IMR-90 (cell line): ENCODE measurements around the gene COL6A3. TPM values are rescaled to one million over a fixed set of nuclear protein-coding genes. Genes with fewer than 3 reads are reported as not detected.
"Not testable (repeated sequence)": the region's sequence is repeated elsewhere in the genome, so short reads cannot be mapped to it uniquely, and the experiment has no call there.

Experiments used
- ATAC-seq: fragments of 200-7000 bp; cut with Tn5 transposase; 2 replicates; pipeline ENCODE4 v1.9.1; 2020; ENCODE audit warnings: low read depth, mild to moderate bottlenecking, moderate library complexity
- BruUV-seq: library from RNA; stranded (reverse); fragments of 400-500 nt; replicated peaks from 2 replicates; lab custom pipeline; 2021; lab: Mats Ljungman, UMichigan
- CTCF ChIA-PET: fragments of 300-600 bp; formaldehyde crosslinking; extraction: SDS; loops from one replicate; lab custom pipeline; 2021; ENCODE audit warnings: antibody characterized with exemption; lab: Yijun Ruan, JAX
- POLR2A ChIA-PET: fragments of 300-600 bp; sonication (Branson Sonifier 250); formaldehyde crosslinking; loops from one replicate; lab custom pipeline; 2022; ENCODE audit warnings: antibody characterized with exemption; ENCODE audit not compliant: unreplicated experiment; lab: Charles Lee
- DNase-seq: peaks from one replicate; pipeline ENCODE4 v3.0.0; 2013
- H2AFZ ChIP-seq: replicated peaks from 2 replicates; pipeline ENCODE3; 2013; ENCODE audit warnings: low read length, mild to moderate bottlenecking; ENCODE audit not compliant: poor library complexity
- H2AK5ac ChIP-seq: 2 replicates; pipeline ENCODE4 v1.6.1; 2013; ENCODE audit warnings: low read depth, low read length, inconsistent platforms
- H2AK9ac ChIP-seq: replicated peaks from 2 replicates; pipeline ENCODE3; 2013; ENCODE audit warnings: mild to moderate bottlenecking, low read depth, low read length, moderate library complexity; ENCODE audit not compliant: poor library complexity
- H2BK120ac ChIP-seq: 2 replicates; pipeline ENCODE4 v1.6.1; 2013; ENCODE audit warnings: low read depth, low read length, inconsistent platforms
- H2BK15ac ChIP-seq: 3 replicates; pipeline ENCODE4 v1.6.1; 2013; ENCODE audit warnings: low read depth, low read length, inconsistent platforms
- H2BK20ac ChIP-seq: 2 replicates; pipeline ENCODE4 v1.6.1; 2013; ENCODE audit warnings: low read depth, mild to moderate bottlenecking, inconsistent platforms, low read length, moderate library complexity
- H2BK5ac ChIP-seq: 2 replicates; pipeline ENCODE4 v1.6.1; 2013; ENCODE audit warnings: mild to moderate bottlenecking, low read depth, low read length, inconsistent platforms; ENCODE audit not compliant: poor library complexity, severe bottlenecking
- H3K14ac ChIP-seq: replicated peaks from 2 replicates; pipeline ENCODE4 v1.6.1; 2013; ENCODE audit warnings: low read depth, low read length, inconsistent platforms
- H3K18ac ChIP-seq: 2 replicates; pipeline ENCODE4 v1.6.1; 2013; ENCODE audit warnings: low read depth, low read length, control low read depth
- H3K23ac ChIP-seq: 2 replicates; pipeline ENCODE4 v1.6.1; 2013; ENCODE audit warnings: low read depth, low read length, inconsistent platforms
- H3K27ac ChIP-seq: 2 replicates; pipeline ENCODE4 v1.5.1; 2013; ENCODE audit warnings: mild to moderate bottlenecking, control low read depth, low read length; ENCODE audit not compliant: insufficient read depth
- H3K27me3 ChIP-seq: 2 replicates; pipeline ENCODE4 v1.6.1; 2013; ENCODE audit warnings: low read length; ENCODE audit not compliant: control insufficient read depth, insufficient read depth
- H3K36me3 ChIP-seq: 2 replicates; pipeline ENCODE4 v1.6.1; 2013; ENCODE audit warnings: low read length, mixed read lengths; ENCODE audit not compliant: control insufficient read depth, insufficient read depth
- H3K4ac ChIP-seq: 2 replicates; pipeline ENCODE4 v1.6.1; 2013; ENCODE audit warnings: low read depth, low read length, inconsistent platforms
- H3K4me1 ChIP-seq: 2 replicates; pipeline ENCODE4 v1.6.1; 2013; ENCODE audit warnings: low read length, mixed read lengths; ENCODE audit not compliant: control insufficient read depth, insufficient read depth
- H3K4me2 ChIP-seq: 2 replicates; pipeline ENCODE4 v1.6.1; 2013; ENCODE audit warnings: low read depth, mild to moderate bottlenecking, control low read depth, low read length, moderate library complexity
- H3K4me3 ChIP-seq: 2 replicates; pipeline ENCODE4 v1.5.1; 2013; ENCODE audit warnings: low read depth, mild to moderate bottlenecking, control low read depth, low read length, moderate library complexity; ENCODE audit not compliant: insufficient read depth
- H3K56ac ChIP-seq: 2 replicates; pipeline ENCODE4 v1.6.1; 2013; ENCODE audit warnings: low read length, inconsistent platforms; ENCODE audit not compliant: insufficient read depth; ENCODE audit errors: extremely low read depth
- H3K79me1 ChIP-seq, 2 experiments: 2 replicates each; pipeline ENCODE4 v1.6.1; 2013; ENCODE audit warnings: low read length in 2 of 2, inconsistent platforms in 1 of 2, low read depth in 1 of 2
- H3K9ac ChIP-seq: 2 replicates; pipeline ENCODE4 v1.6.1; 2013; ENCODE audit warnings: low read depth, low read length, control low read depth
- H3K9me1 ChIP-seq: 2 replicates; pipeline ENCODE4 v1.6.1; 2013; ENCODE audit warnings: low read length, inconsistent platforms; ENCODE audit not compliant: insufficient read depth
- H3K9me3 ChIP-seq: 2 replicates; pipeline ENCODE4 v1.6.1; 2013; ENCODE audit warnings: low read length; ENCODE audit not compliant: control insufficient read depth, insufficient read depth
- H4K20me1 ChIP-seq: 2 replicates; pipeline ENCODE4 v1.6.1; 2013; ENCODE audit warnings: low read length, inconsistent platforms; ENCODE audit not compliant: insufficient read depth
- H4K5ac ChIP-seq: 2 replicates; pipeline ENCODE4 v1.6.1; 2013; ENCODE audit warnings: mild to moderate bottlenecking, low read depth, low read length, control low read depth
- H4K8ac ChIP-seq, 2 experiments: 2 replicates each; pipeline ENCODE4 v1.6.1; 2013; ENCODE audit warnings: low read depth in 2 of 2, low read length in 2 of 2, control low read depth in 1 of 2, inconsistent platforms in 1 of 2
- H4K91ac ChIP-seq: 2 replicates; pipeline ENCODE4 v1.6.1; 2013; ENCODE audit warnings: low read depth, low read length, inconsistent platforms; ENCODE audit not compliant: insufficient read depth
- BHLHE40 ChIP-seq: fragments of 150-350 bp; IDR thresholded peaks from 2 replicates; pipeline ENCODE4 v1.6.1; 2016; ENCODE audit warnings: mild to moderate bottlenecking, low read depth, low read length
- RAD21 ChIP-seq: IDR thresholded peaks from 2 replicates; pipeline ENCODE4 v1.6.1; 2012; ENCODE audit warnings: low read length, improper control_type of control experiment
- WGBS, 2 experiments: methylation state at CpG; one replicate each; pipeline versions ENCODE4 v1.1.5 to v1.1.7; 2013; ENCODE audit warnings: missing lambda C conversion rate in 2 of 2; ENCODE audit not compliant: insufficient read length in 1 of 2; ENCODE audit errors: extremely low coverage in 2 of 2; 5-methylcytosine and 5-hydroxymethylcytosine counted together
- dilution Hi-C: fragments of 300-500 bp; cut with HindIII; formaldehyde crosslinking; loops from one replicate; pipeline ENCODE4 v1.14.3; 2018; ENCODE audit warnings: low sequenced_read_pairs; ENCODE audit not compliant: unreplicated experiment
- in situ Hi-C: fragments of 300-500 bp; cut with MboI; formaldehyde crosslinking; loops from 3 replicates; pipeline ENCODE4 v1.14.3; 2019; ENCODE audit warnings: low sequenced_read_pairs, inconsistent platforms, mixed read lengths
- intact Hi-C: fragments of 100-400 bp; cut with micrococcal nuclease; formaldehyde crosslinking; loops from 2 replicates; pipeline ENCODE4 v1.10.0; 2022
- polyA plus RNA-seq, 3 experiments: library from polyadenylated mRNA; depleted of rRNA; stranded (reverse); fragments of >200 nt; gene quantifications; 2 replicates each; pipeline ENCODE4 v1.2.3, GENCODE V29; 2012; ENCODE audit warnings: low replicate concordance in 1 of 3
- total RNA-seq: library from RNA; depleted of rRNA; stranded (reverse); fragments of >200 nt; gene quantifications from 2 replicates; pipeline ENCODE4 v1.2.3, GENCODE V29; 2012
- TF ChIP-seq, protein P1 (sequence below): fragments of 150-350 bp; IDR thresholded peaks from 2 replicates; pipeline ENCODE4 v1.6.1; 2017; ENCODE audit warnings: mild to moderate bottlenecking, antibody characterized with exemption, low read length, low read depth

The COL6A3 gene
- total and polyA plus RNA-seq, 2 of the 4 experiments (the other 2 are of a cell fraction): 964 to 1,855 TPM

DNA sequence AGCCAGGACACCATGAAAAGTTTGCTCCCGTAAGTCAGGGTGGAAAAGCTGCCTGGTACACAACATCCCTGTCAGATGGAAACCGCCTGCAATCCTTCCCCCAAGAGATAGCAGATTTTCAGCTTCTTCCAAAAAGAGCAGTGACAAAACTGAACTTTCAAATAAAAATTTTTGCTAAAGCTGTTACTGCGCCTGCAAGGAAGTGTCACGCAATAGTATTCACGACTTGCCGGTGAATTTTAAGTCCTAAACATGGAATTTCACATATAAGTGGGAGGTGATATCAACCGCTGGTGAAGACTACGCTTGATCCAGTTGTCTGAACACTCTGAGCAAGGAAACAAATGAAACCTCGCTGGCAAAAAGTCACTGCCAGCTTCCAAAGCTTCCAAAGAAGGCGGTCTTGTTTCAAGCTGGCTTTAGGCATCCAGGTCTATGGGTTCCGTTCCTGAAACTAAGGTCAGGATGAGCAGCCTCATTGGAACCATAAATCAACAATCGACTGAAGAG, 2.8 kb downstream of the COL6A3 start:
- Histone ChIP-seq H3K4me2 (peak overlapping the region; percentile 85), H3K56ac (peak overlapping the region; percentile 97), H2BK15ac (0 out of 3 replicates have a peak overlapping the region, but pooled peaks have one; percentile 4), H2BK20ac (peak overlapping the region; percentile 46; the same call in 1 of the 2 replicates), H2BK5ac (peak overlapping the region; percentile 91), H2AFZ (peak overlapping the region; percentile 35), H3K9me3 (no peaks in the 10 kb centered on the region), H4K8ac (peak overlapping the region; percentile 72 to 73), H3K27ac (peak overlapping the region; percentile 89), H3K4ac (peak overlapping the region; percentile 95), H3K4me1 (peaks cover 12% of the 10 kb centered on the region), H4K5ac (peak overlapping the region; percentile 72; the same call in 1 of the 2 replicates), H3K27me3 (no peaks in the 10 kb centered on the region), H3K36me3 (peaks cover 36% of the 10 kb centered on the region), H3K14ac (peak overlapping the region; percentile 91), H3K18ac (peak overlapping the region; percentile 41), H3K9ac (peak overlapping the region; percentile 99), H4K91ac (peak overlapping the region; percentile 88), H3K4me3 (peak overlapping the region; percentile 96), H2AK9ac (peak overlapping the region; percentile 67), H3K23ac (peak overlapping the region; percentile 99), H2BK120ac (peak overlapping the region; percentile 80), H4K20me1 (peaks cover 77% of the 10 kb centered on the region), H3K9me1 (0 out of 2 replicates have a peak, but pooled peaks cover 6% of the 10 kb centered on the region), H3K79me1 (no peaks in the 10 kb centered on the region), H2AK5ac (peak overlapping the region; percentile 57; the same call in 1 of the 2 replicates)
- DNase-seq: no peak
- in situ Hi-C loops: loop anchor here (10.0 kb wide), 1 partner anchor 164 kb away; no protein-coding TSS in a partner anchor
- BruUV-seq: no TSS peak
- WGBS, 2 experiments: 5% methylated on average over 4 of the region's 12 CpGs; no CpG with 5 or more reads in 1 of the 2 experiments
- ChIA-PET CTCF (interaction anchor here (0.5 to 3.0 kb wide), 5 partner anchors 10 to 161 kb away, joined by 3 to 15 read pairs (median 3); no protein-coding TSS in a partner anchor), POLR2A (interaction anchor here (0.6 to 2.7 kb wide), 16 partner anchors 10 to 309 kb away, joined by 3 to 10 read pairs (median 3); no protein-coding TSS in a partner anchor)
- TF ChIP-seq RAD21 (no peak), BHLHE40 (no peak)
- TF ChIP-seq, protein P1, sequence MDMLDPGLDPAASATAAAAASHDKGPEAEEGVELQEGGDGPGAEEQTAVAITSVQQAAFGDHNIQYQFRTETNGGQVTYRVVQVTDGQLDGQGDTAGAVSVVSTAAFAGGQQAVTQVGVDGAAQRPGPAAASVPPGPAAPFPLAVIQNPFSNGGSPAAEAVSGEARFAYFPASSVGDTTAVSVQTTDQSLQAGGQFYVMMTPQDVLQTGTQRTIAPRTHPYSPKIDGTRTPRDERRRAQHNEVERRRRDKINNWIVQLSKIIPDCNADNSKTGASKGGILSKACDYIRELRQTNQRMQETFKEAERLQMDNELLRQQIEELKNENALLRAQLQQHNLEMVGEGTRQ: 0 out of 2 replicates have a peak, but pooled peaks have one; percentile 3
- intact Hi-C loops: loop anchor here (1.0 to 5.0 kb wide), 4 partner anchors 64 to 318 kb away; no protein-coding TSS in a partner anchor
- dilution Hi-C loops: no loop called here
- no peak for ATAC-seq

DNA sequence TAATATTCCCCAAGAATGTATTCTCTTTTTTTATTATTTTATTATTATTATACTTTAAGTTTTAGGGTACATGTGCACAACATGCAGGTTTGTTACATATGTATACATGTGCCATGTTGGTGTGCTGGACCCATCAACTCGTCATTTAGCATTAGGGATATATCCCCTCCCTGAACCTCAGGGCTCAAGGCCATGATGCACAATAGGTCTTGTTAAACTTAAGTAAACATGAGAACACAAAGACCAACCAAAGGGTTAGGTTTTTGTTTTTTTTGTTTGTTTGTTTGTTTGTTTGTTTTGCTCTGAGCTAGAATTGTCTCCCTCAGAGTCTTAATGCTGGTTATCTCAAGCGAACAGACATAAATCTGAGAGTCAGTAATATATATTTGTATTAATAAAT, 4.7 kb downstream of the COL6A3 start:
- H2AK9ac ChIP-seq, H3K27me3 ChIP-seq, BruUV-seq, intact Hi-C loops, H2AK5ac ChIP-seq, H3K4ac ChIP-seq, H2AFZ ChIP-seq, H2BK15ac ChIP-seq, H4K91ac ChIP-seq, DNase-seq, H2BK20ac ChIP-seq, H2BK120ac ChIP-seq, H3K9me3 ChIP-seq, ATAC-seq, in situ Hi-C loops, H3K79me1 ChIP-seq, dilution Hi-C loops: not testable (repeated sequence)
- Histone ChIP-seq H4K20me1 (peaks cover 96% of the 10 kb centered on the region), H3K4me3 (peak overlapping the region; percentile 21; the same call in 1 of the 2 replicates), H3K27ac (peak overlapping the region; percentile 28; the same call in 1 of the 2 replicates), H3K9ac (peak overlapping the region; percentile 42; the same call in 1 of the 2 replicates), H3K4me1 (peaks cover 20% of the 10 kb centered on the region), H3K23ac (peak overlapping the region; percentile 70), H2BK5ac (peak overlapping the region; percentile 47), H3K18ac (peak overlapping the region; percentile 35; the same call in 1 of the 2 replicates), H3K36me3 (peaks cover 48% of the 10 kb centered on the region), H4K5ac (peak overlapping the region; percentile 26; the same call in 1 of the 2 replicates), H3K14ac (peak overlapping the region; percentile 54; the same call in 1 of the 2 replicates), H3K9me1 (peaks cover 14% of the 10 kb centered on the region), H3K56ac (peak overlapping the region; percentile 27; the same call in 1 of the 2 replicates), H4K8ac (peak overlapping the region in 1 of 2 experiments; percentile 79; a peak in 2 of 4 replicates), H3K4me2 (peak overlapping the region; percentile 85)
- ChIA-PET POLR2A (interaction anchor here (1.3 to 2.7 kb wide), 2 partner anchors 12 to 231 kb away, joined by 3 to 10 read pairs; no protein-coding TSS in a partner anchor), CTCF (interaction anchor here (1.1 to 3.0 kb wide), 2 partner anchors 12 to 248 kb away, joined by 3 to 15 read pairs; no protein-coding TSS in a partner anchor)
- WGBS, 2 experiments: no CpG with 5 or more reads among the region's 2 CpGs
